Keratinocyte (primary cell): Measurements from ENCODE around the gene PRRC2B. TPM values are rescaled to one million over a fixed set of nuclear protein-coding genes. Genes with fewer than 3 reads are reported as not detected.
"Not testable (repeated sequence)": the region's sequence is repeated elsewhere in the genome, so short reads cannot be mapped to it uniquely, and the experiment has no call there.

Source experiments
- DNase-seq: peaks from one replicate; pipeline ENCODE4 v3.0.0-alpha.2; 2011; ENCODE audit warnings: low read depth, missing footprints, low spot score
- FAIRE-seq: peaks from 2 replicates; lab custom pipeline; 2011; peaks lifted over from hg19 to GRCh38; lab: Jason Lieb, UNC
- H2AFZ ChIP-seq: 2 replicates; pipeline ENCODE4 v1.6.0; 2012; ENCODE audit warnings: low read length, control low read depth, inconsistent platforms; ENCODE audit not compliant: control insufficient read depth
- H3K27ac ChIP-seq: 2 replicates; pipeline ENCODE4 v1.5.1; 2011; ENCODE audit warnings: low read length; ENCODE audit not compliant: control insufficient read depth, insufficient read depth
- H3K27me3 ChIP-seq: 3 replicates; pipeline ENCODE4 v1.6.0; 2011; ENCODE audit warnings: low read length; ENCODE audit not compliant: control insufficient read depth, insufficient read depth; ENCODE audit errors: extremely low read depth
- H3K36me3 ChIP-seq, 2 experiments: 2 replicates in 1 of 2; 3 replicates in 1 of 2; pipeline ENCODE4 v1.5.1; 2011; ENCODE audit warnings: low read length in 2 of 2, mild to moderate bottlenecking in 1 of 2; ENCODE audit not compliant: control insufficient read depth in 2 of 2, insufficient read depth in 2 of 2; ENCODE audit errors: extremely low read depth in 1 of 2
- H3K4me1 ChIP-seq: 3 replicates; pipeline ENCODE4 v1.5.1; 2011; ENCODE audit warnings: low read length; ENCODE audit not compliant: control insufficient read depth, insufficient read depth; ENCODE audit errors: extremely low read depth
- H3K4me2 ChIP-seq: 3 replicates; pipeline ENCODE4 v1.6.0; 2011; ENCODE audit warnings: low read depth, low read length; ENCODE audit not compliant: control insufficient read depth, insufficient read depth; ENCODE audit errors: extremely low read depth
- H3K4me3 ChIP-seq, 3 experiments: fragments of 200-600 bp in 1 of 3; sonication (generic) in 1 of 3; 2 replicates in 2 of 3; 3 replicates in 1 of 3; pipeline ENCODE4 v1.5.1; 2011 to 2016; ENCODE audit warnings: low read length in 3 of 3, mild to moderate bottlenecking in 3 of 3, control low read depth in 2 of 3, inconsistent platforms in 1 of 3, low read depth in 1 of 3, mixed read lengths in 1 of 3, mixed run types in 1 of 3, moderate library complexity in 1 of 3; ENCODE audit not compliant: control insufficient read depth in 2 of 3, insufficient read depth in 2 of 3; ENCODE audit errors: extremely low read depth in 1 of 3
- H3K79me2 ChIP-seq: 2 replicates; pipeline ENCODE4 v1.6.0; 2012; ENCODE audit warnings: low read length; ENCODE audit not compliant: control insufficient read depth, insufficient read depth
- H3K9ac ChIP-seq: 3 replicates; pipeline ENCODE4 v1.6.0; 2011; ENCODE audit warnings: low read length; ENCODE audit not compliant: control insufficient read depth, insufficient read depth; ENCODE audit errors: extremely low read depth
- H3K9me1 ChIP-seq: 3 replicates; pipeline ENCODE4 v1.6.0; 2011; ENCODE audit warnings: low read length; ENCODE audit not compliant: control insufficient read depth, insufficient read depth; ENCODE audit errors: extremely low read depth
- H3K9me3 ChIP-seq: 2 replicates; pipeline ENCODE4 v1.5.1; 2012; ENCODE audit warnings: low read depth, low read length; ENCODE audit not compliant: control insufficient read depth
- H4K20me1 ChIP-seq: 3 replicates; pipeline ENCODE4 v1.6.0; 2011; ENCODE audit warnings: low read length; ENCODE audit not compliant: control insufficient read depth, insufficient read depth; ENCODE audit errors: extremely low read depth
- CTCF ChIP-seq, 3 experiments: IDR thresholded peaks in 1 of 3; conservative IDR thresholded peaks in 1 of 3; optimal IDR thresholded peaks in 1 of 3; 2 replicates in 2 of 3; 3 replicates in 1 of 3; pipeline versions ENCODE3 to v1.5.1; 2011; ENCODE audit warnings: low read length in 3 of 3, mild to moderate bottlenecking in 3 of 3, moderate library complexity in 2 of 3, control low read depth in 1 of 3, inconsistent platforms in 1 of 3; ENCODE audit not compliant: insufficient read depth in 2 of 3; ENCODE audit errors: extremely low read depth in 1 of 3
- EZH2 ChIP-seq: IDR thresholded peaks from one replicate; pipeline ENCODE4 v1.6.1; 2012; ENCODE audit warnings: inconsistent platforms, mild to moderate bottlenecking, low read length, moderate library complexity
- dilution Hi-C: fragments of 300-500 bp; cut with MboI; formaldehyde crosslinking; loops from one replicate; pipeline ENCODE4 v1.7.0; 2020; ENCODE audit warnings: low sequenced_read_pairs; ENCODE audit not compliant: extremely low pct_ligation_motif_present
- polyA plus RNA-seq, 5 experiments: library from polyadenylated mRNA; depleted of rRNA in 3 of 5; stranded (reverse) in 3 of 5; stranded (forward) in 1 of 5; unstranded in 1 of 5; fragments of >200 nt; gene quantifications; 1 replicate in 1 of 5; 2 replicates in 3 of 5; 3 replicates in 1 of 5; pipeline versions ENCODE4 v1.2.1 to v1.2.3, GENCODE V29; 2011 to 2012; ENCODE audit warnings: missing spikeins in 2 of 5, low read depth in 1 of 5, low replicate concordance in 1 of 5

The PRRC2B gene
- polyA plus RNA-seq, 1 donor (not counting 4 experiments of a cell fraction or from before 2014, with no cell fraction given) = 20.8 TPM

- peaks cover 10% of the 10 kb centered on the region for H4K20me1 ChIP-seq
- dilution Hi-C loops = no loop called here
Observed at GRCh38 chr9:131470581-131470991, 76.7 kb downstream of the PRRC2B start.

GRCh38 chr9:131472085-131472484 lies 78.2 kb downstream of the PRRC2B start:
- H3K4me2 ChIP-seq, H3K4me1 ChIP-seq, dilution Hi-C loops, H3K9me1 ChIP-seq, H3K27ac ChIP-seq, H3K27me3 ChIP-seq, H3K9me3 ChIP-seq, H2AFZ ChIP-seq, H3K4me3 ChIP-seq, FAIRE-seq, H3K9ac ChIP-seq, DNase-seq: not testable (repeated sequence)
- H3K79me2 ChIP-seq = peaks cover 43% of the 10 kb centered on the region
- peaks cover 11% of the 10 kb centered on the region for H4K20me1 ChIP-seq
- peaks cover 60 to 64% of the 10 kb centered on the region in 2 experiments for H3K36me3 ChIP-seq

More at GRCh38 chr9:131470581-131470991, 76.7 kb downstream of the PRRC2B start:
- peaks cover 40% of the 10 kb centered on the region for H3K79me2 ChIP-seq
- H2AFZ ChIP-seq = no peak overlapping the region
- FAIRE-seq (no peak), DNase-seq (no peak)
- H3K4me2 ChIP-seq = no peak overlapping the region
- no peaks in the 10 kb centered on the region for H3K27me3 ChIP-seq
- no peak for TF ChIP-seq EZH2
- no peak for TF ChIP-seq CTCF (optimal IDR thresholded peaks at IDR 0.05 in 1 of 3, IDR thresholded peaks at IDR 0.05 in 1 of 3, conservative IDR thresholded peaks at IDR 0.05 in 1 of 3; ENCODE audit: extremely low read depth in 1 of 3, insufficient read depth in 2 of 3, low read length in 3 of 3)
- no peaks in the 10 kb centered on the region for H3K9me3 ChIP-seq
- H3K9ac ChIP-seq = no peak overlapping the region
- H3K4me1 ChIP-seq = no peaks in the 10 kb centered on the region
- H3K4me3 ChIP-seq = no peak overlapping the region
- H3K9me1 ChIP-seq = no peaks in the 10 kb centered on the region
- H3K36me3 ChIP-seq = peaks cover 54 to 65% of the 10 kb centered on the region in 2 experiments
- no peak overlapping the region for H3K27ac ChIP-seq
